HG03066 (cell line): ENCODE measurements around the gene COBL.

Experiments
- ATAC-seq: cut with Tn5 transposase; IDR thresholded peaks from one replicate; pipeline ENCODE4 v1.9.1; 2021; ENCODE audit warnings: low read depth; ENCODE audit not compliant: unreplicated experiment

The COBL gene

DNA sequence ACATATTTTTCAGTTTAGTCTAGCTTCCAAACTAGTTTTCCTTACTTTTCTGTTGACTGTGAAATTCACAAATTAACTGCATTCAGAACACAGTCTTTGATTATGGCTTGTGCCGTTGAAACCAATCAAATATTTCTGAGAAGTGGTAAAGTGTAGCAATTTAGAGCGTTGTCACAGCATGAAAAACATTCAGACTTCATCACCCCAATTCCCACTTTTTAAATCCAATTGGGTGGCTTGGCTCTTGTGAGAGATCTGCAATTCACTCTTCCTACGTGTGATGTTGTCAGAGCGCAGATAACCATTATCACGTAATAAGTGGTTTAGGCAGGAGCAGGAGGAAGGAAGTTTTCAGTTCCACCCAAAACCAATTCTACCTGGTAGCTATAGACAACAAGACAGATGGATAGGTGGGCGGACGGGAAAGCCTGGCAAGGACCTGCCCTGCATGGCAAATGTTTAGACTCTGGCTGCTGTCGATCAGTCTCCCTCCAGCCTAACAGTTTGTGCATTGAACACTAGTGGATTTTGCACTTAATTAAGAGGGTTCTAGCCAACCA, 8.9 kb downstream of the COBL start:
- ATAC-seq = no peak

DNA sequence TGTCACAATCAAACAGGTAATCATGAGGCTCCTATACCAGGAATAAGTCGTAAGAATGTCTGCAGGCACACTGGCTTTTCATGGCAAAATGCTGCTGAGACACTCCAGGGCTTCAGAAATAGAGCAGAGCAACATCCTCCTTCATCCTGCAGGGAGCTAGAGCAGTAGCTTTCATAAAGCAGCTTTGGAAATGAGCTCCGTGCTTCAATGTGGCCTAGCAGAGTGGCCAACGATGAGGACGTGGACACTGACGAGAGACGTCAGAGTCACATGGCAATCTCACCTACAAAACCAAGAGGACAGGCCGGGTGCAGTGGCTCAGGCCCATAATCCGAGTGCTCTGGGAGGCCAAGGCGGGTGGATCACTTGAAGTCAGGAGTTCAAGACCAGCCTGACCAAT, 9.8 kb downstream of the COBL start:
- ATAC-seq = no peak

DNA sequence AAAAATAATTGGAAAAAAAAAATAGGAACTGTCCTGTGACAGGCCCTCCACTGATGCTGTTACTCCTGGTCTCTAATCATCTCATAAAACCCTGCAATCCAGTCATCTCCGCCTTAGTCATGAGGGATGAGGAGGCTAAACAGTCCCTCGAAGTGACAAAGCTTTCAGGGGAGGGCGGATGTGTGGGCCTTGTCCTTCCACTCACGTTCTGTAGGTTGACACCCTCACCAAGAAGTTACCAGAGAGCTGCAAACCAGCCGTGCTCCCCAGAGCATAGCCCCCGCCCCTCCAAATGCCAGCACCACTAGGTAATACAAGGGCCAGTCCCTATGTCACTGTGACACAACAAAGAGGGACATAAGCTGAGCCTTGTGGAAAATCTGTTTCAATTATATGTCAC, 11.9 kb downstream of the COBL start:
- no peak for ATAC-seq

DNA sequence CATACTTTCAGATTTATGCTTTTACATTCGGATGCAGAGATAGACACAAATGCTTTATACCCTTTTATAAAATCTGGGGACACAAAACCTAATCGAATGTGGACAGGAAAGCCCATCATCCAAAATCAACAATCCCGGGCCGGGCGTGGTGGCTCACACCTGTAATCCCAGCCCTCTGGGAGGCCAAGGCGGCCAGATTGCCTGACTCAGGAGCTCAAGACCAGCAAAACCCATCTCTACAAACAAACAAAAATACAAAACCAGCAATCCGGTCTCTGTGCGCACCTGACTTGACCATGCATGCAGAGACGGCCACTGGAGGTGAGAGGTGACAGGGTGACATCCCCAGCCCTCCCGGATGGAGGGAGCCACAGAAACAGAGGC, 13.5 kb downstream of the COBL start:
- ATAC-seq = no peak

DNA sequence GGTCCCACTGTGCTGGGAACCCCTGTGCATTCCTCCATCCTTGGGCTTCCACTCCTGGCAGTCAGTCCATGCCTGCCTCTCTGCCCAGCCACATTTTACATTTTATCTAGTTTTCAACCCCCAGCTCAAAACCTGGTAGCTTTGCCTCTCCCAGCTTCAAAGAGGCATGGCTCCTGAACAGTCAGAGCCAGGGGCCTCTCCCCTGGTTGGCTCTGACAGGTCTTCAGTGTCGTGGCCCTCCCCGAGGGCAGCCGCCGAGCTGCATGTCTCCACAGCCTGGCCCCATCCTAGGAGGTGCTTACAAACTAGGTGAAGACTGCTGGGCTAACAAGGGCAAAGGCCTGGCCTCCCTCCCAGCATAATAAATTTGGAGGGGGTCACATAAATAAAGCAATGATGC, 14.8 kb downstream of the COBL start:
- ATAC-seq = no peak

DNA sequence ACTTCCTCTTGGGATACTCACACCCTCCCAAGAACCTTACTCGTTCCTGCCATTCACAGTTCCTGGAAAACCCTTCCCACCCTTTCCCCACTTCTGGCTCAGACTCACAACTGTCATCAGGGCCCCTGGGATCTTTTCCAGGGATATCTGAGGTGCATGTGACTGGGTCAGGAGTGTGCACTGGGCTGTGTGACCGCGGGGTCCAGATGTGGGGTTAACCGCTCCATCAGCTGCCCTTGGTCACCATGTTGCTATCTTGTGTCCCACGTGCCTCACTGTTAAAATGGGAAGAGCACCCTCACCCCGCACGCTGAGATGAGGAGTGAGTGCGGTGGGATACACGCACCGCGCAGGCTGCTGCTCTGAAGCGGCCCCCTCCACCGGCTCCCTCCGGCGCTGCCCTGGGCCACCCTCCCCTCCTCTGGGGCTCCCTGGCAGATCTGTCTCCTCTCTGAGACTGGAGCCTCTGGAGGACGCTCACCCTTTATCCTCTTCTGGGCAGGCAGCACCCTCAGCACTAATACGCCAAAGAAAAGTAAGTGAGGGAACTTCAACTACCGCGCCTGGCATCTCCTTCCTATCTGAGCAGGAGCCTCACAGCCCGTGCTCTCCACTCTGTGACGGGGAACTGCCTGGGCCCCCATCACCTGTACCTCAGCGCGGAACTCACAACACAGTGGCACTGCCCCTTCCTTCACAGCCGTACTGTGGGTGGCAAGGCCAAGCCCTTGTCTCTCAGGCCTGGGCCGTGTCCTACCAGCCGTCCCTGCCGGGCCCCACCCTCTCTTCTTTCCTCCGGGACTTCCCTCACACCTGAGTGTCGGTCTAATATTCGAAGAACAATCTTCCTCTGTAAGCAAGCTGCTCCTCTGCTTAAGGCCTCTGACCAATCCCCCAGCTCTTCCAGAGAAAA, 15.6 kb downstream of the COBL start:
- ATAC-seq = no peak

DNA sequence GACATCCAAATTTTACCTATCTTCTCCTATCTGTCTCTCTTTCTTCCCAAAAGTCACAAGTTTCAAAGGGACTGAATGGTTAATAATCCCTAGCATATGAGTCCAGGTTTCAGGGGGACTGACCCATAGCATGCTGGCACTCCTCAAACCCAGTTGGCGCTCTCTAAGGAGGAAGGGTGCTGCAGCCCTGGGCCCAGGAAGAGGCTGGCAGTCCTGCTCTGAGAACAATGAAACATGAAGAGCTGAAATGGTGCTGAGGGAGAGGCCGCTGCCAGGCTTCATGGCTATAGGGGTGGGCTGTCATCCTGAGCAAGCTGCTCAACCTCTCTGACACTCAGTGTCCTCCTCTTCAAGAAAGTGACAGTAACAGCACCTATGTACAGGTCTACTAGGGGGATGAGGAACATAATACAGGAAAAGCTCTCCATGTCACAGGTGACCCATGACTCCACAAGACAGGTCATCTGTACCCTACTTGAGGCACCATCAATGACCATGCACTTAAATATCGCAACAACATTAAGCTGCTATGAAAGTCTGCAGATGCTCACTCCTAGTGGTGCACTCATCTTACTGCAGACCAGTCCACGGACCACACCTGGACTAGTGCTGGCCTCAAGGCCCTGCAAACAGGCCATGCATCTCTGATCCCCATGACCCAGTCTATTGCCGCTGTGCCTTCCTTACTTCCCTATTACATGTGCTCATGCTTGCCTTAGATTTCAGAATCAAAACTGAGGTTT, 17.0 kb downstream of the COBL start:
- no peak for ATAC-seq

DNA sequence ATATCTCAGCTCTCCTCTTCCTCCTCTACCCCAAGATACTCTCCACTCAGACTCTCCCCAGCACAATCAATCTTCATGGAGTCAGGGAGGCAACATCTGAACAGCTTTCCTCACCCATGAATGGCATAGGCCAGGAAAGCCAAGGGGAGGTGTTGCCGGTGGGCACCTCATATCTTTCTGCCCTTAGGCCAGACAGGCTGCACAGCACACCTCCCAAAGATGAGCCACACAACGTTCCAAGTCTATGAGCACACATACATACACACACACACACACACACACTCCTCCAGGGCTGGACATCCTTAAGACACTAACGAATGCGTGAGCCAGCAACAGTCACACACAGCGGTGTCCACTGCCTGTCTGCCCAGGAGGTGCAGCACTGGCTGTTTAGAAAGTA, 17.7 kb downstream of the COBL start:
- ATAC-seq = no peak

DNA sequence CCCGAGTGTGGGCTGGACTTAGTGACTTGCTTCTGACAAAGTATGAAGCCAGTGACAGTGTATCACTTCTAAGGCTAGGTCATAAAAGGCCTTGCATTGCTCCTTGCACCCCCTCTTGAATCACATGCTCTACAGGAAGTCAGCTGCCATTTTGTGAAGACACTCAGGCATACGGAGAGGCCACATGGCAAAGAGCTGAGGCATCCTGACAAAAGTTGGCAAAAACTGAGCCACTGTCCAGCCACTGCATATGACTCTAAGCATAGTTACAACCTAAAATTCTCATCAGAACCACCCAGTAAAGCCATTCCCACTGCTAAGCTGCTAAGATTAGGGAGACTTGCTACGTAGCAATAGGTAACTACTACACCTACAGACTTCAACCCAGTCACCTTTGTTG, 18.6 kb downstream of the COBL start:
- no peak for ATAC-seq

DNA sequence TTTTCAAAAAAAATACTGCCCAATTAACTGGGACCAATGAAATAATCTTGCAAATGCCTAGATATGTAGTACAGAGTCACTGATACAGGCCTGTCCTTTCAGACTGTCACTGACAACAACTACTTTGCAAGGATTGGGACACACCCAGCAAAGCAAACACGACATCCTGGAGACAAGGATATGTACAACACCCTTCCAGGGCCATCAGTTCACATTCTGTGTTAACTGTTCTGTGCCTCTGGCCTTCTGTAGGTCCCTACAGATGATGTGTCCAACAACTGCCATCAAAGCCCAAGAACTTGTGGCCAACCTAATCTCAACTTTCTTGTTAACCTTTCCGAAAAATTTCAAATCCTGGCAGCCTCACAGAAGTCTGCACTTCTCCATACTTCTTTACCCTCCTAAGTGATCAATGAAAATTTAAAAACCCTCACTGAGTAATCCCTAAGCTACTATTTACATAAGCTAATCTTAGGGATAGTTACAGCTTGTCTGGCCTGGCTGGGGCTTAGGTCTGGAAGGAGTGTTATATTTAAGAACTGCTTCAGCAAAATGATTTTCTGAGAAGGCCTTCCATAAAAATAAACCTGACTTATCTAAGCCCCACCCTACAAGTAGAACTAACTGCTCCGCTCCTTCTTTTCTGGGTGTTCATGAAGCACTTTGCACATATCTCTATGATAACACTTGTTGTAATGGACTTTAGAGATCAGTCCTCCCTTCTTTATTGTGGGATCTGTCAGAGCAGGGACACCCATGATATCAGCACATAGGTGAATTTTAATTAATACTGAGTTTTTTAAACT, 21.0 kb downstream of the COBL start:
- no peak for ATAC-seq

DNA sequence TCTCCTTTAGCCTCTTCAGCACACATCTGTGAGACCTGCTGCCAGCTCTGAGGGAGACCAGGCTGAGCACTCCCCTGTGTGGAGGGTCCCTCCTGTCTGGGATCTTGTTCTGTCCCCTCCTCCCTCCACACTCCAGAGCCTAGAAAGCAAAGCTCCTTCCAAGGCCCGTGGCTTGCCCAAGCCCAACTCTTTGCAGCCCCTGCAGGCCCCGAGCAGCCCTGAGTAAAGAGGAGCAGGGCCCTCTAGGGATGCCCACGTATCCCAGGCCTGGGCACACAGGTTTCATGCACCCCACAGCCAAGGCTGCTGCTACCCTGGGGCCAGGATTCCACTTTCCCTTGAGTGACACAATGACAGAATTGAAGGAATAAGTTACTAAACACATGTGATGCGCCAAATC, 24.0 kb downstream of the COBL start:
- ATAC-seq = no peak

DNA sequence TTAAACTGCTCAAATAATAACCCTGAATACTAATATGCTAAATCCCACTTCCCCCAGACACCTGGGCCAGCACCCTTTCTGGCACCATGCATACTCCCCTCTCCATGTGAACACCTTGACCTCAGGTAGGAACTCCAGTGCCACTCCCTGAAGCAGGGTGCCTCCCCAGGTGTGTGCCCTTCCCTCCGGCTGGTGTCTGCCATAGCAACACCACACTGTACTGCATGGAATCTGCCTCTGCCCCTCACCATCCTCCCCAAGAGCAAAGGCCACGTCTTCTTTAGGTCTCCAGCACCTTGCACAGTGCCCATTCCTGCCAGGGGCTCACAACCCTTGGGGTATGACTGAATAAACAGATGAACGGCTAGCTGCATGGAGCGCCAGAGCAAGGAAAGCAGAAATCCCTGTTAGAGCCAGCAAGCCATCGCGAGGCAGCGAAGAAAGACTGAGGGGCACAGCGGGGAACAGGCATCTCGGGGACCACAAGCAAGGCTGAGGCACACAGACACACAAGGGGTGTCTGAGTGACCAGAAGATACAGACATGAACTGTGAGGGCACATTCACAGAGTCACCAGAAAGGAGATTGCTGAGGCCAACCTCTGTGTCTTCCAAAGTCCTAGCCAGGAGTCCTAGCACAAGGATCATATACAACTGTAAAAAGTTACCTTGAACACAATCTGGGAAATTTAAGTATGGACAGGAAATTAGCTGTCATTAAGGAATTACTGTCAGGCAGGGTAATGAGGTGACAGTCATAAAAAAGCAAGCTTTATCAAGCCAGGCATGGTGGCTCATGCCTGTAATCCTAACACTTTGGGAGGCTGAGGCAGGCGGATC, 25.7 kb downstream of the COBL start:
- ATAC-seq = no peak

DNA sequence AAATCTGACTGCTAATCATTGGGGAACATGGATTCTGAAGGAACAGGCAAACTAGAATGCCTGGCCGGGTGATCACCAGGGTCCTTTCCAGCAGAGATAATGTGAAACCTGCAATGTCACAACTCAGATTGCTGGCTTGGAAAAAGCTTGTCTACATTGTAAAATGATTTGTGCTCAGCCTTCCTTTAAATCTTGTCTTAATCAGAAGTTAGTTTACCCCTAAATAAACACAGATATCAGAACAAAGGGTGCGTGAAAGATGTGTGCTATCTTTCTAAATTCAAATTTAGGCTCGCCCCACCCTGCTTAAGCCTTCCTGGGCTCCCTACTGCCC, 26.3 kb downstream of the COBL start:
- ATAC-seq = no peak

DNA sequence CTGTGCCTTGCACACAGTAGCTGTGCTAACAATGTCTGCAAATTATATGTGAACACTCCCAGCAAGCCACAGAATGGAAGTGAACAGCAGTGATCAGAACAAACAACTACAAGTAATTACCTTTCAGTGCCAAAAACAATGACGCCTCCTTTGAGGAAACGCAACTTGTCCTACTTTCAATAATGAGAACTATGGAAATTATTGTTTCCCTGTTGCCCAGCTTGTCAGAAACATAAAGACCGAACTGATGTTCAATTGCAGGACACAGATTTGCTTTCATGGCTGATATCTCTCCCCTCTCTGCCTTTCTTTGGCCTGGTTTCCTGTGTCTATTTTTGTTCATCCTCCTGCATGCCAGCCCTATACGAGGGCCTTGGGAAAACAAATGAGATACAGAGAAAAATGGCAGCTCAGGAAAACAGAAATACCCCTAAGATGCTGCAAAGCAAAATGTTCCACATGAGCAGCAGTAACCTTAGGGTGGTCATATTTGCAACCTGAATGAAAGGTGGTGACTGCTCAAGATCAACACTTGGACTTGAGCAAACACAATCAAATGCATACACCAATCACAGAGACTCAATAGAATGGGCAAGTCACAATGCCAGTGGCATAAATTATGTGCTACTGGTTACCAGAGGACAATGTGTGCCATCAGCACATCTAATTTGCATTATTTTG, 26.8 kb downstream of the COBL start:
- ATAC-seq = no peak

DNA sequence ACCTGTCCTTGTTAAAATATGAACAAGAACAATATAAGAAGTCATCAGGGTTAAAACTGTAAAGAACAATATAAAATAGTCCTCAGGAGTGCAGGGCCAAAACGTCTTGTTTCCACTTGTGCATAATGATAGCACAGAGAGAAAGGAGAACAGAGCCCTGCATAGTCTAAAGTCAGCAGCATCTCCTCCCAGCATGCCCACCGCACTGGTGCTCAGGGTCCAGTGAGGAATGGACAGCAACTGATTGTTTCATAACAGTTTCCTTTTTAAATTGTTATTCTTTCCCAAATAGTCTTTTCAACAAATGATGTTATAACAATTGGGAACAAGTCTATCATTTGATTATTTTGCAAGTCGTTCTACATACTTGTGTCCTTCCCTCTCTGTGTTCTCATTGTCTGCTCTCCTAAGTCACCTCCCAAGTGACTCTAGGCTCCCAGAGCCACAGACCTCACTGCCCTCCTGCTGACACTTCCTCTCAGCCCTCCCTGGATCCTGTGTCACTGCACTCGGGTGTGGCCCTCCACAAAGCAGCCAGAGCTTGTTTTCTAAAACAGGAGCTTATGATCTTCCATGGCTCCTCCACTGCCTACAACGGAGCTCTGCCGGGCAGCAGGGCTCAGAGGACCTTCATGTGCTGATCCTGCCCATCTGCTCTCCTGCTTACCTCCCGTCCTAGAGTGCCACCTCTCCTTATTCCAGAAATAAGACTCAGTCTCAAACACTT, 27.6 kb downstream of the COBL start:
- no peak for ATAC-seq

DNA sequence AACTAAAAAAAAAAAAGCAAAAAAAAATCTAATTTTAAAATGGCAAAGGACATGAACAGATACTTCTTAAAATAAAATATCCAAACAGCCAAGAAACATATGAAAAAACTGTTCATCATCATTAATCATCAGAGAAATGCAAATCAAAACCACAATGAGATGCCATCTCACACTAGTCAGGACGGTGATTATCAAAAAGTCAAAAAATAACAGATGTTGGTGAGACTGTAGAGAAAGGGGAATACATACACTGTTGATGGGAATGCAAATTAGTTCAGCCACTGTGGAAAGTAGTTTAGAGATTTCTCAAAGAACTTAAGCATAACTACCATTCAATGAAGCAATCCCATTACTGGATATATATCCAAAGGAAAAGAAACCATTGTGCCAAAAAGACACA, 30.2 kb downstream of the COBL start:
- no peak for ATAC-seq

DNA sequence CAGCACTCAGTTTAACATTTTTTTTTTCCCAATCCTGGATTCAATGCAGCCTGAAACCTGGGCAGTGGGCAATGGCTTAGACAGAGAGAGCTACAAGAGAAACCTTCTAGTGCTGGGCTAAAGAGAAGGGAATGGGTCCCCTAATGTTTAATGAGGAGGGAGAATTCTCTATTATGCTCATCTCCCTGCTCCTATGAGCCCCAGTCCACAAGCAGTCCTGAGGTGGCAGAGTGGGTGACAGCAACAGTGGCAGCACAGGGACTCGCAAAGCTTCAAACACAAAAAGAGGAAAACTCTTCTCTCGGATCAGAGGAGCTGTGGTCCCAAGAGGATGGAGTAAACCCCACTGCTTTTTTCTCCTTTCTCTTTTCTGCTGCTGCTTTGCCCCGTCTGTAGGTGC, 36.5 kb downstream of the COBL start:
- ATAC-seq = no peak

DNA sequence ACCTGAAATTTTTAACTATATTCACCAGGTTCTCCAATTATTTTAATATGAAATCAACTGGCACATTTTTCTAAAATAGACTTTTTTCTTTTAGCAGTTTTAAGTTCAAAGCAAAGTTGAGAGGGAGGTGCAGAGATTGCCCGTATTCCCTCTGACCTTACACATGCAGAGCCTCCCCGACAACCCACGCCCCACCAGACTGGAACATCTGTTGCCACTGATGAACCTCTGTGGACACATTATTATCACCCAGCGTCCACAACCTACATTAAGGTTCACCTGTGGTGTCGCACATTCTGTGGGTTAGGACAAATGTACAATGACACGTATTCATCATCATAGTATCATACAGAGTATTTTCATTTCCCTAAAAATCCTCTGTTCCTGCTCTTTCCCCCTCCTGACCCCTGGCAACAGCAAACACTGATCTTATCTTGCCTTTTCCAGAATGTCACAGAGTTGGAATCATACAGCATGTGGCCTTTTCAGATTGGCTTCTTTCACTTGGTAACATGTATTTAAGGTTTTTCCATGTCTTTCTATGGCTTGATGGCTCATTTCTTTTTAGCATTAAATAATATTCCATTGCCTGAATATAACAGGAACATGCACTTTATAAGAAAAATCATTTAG, 37.1 kb downstream of the COBL start:
- ATAC-seq = no peak

DNA sequence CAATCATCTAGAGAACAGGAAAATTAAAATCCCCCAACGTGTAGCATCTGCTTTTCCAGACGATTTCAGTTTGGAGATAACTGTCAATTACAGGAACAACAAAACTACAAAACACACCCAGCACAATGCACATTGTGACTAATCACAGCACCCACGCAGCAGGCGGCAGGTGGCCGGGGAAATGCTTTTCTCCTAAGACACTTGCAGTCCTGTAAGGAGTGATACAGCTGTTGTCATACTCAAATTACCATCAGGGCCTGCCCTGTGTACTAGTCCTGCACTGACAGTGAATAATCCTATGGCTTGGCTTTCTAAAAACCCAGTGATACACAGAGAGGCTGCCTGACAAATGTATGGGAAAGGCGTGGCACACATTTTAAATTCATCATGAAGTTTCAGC, 37.8 kb downstream of the COBL start:
- no peak for ATAC-seq
